Measurements from ENCODE around the gene IRX2.

Gene IRX2

GRCh38 chr5:2699231-2699630, 52.2 kb downstream of the IRX2 start:
- DNase-seq (ENCODE audit: extremely low read depth in 1 of 2, low read depth in 1 of 2), result no peak

- no peak for DNase-seq (ENCODE audit: extremely low read depth in 1 of 2, low read depth in 1 of 2)
Observed at GRCh38 chr5:2698581-2698980, 52.9 kb downstream of the IRX2 start.

GRCh38 chr5:2697446-2698200, 53.9 kb downstream of the IRX2 start:
- no peak for DNase-seq (ENCODE audit: extremely low read depth in 1 of 2, low read depth in 1 of 2)

DNA sequence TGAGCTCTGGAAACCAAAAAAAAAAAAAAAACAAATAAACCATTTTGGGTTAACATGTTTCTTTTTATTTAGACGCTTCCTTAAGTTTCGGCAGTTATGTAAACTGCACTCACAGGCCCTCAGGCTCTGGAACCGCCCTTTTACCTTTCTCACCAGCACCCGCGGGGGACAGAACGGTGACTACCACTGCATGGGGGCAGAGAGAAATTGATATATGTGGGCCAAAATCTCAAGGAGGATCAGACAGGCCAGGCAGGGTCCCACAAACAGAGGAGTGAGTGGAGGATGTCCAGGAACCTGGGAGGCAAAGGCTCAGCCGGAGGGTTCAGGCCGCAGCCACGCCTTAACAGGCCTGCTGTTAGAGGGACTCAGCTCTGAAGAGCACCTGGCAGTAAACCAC, 54.4 kb downstream of the IRX2 start:
- DNase-seq (ENCODE audit: extremely low read depth in 1 of 2, low read depth in 1 of 2), result no peak

All from stimulated activated CD8-positive, alpha-beta memory T cell treated with anti-CD3 and anti-CD28 coated beads, Interleukin-7, amount 100 ng/mL, for 48 hours (primary cell).